NOMO-1 treated with DMSO at 0.1 percent for 48 hours (cell line): Measurements from ENCODE around the gene ATAD3B.
A peak's percentile ranks its signal among the peaks of the same experiment; 100 is the strongest.
"Not testable (repeated sequence)": the region's sequence is repeated elsewhere in the genome, so short reads cannot be mapped to it uniquely, and the experiment has no call there.

ENCODE experiments used
- DNase-seq: peaks from one replicate; lab custom pipeline; 2025; ENCODE audit not compliant: unreplicated experiment; lab: John Stamatoyannopoulos, UW

Gene ATAD3B

GRCh38 chr1:1450616-1451015 lies 20.9 kb upstream of the ATAD3B start:
- not testable (repeated sequence) for DNase-seq

- no peak for DNase-seq
Observed at GRCh38 chr1:1451696-1452364, 19.7 kb upstream of the ATAD3B start.

GRCh38 chr1:1452365-1452739 lies 19.2 kb upstream of the ATAD3B start:
- not testable (repeated sequence) for DNase-seq

- no peak for DNase-seq
Observed at GRCh38 chr1:1452882-1453281, 18.7 kb upstream of the ATAD3B start.

- not testable (repeated sequence) for DNase-seq
Observed at GRCh38 chr1:1454286-1455056, 17.1 kb upstream of the ATAD3B start.

- DNase-seq, result no peak
Observed at GRCh38 chr1:1455366-1455884, 16.1 kb upstream of the ATAD3B start.

GRCh38 chr1:1455934-1456333 lies 15.6 kb upstream of the ATAD3B start:
- DNase-seq, result not testable (repeated sequence)

GRCh38 chr1:1456683-1457255 lies 14.8 kb upstream of the ATAD3B start:
- not testable (repeated sequence) for DNase-seq

GRCh38 chr1:1459156-1459555 lies 12.4 kb upstream of the ATAD3B start:
- not testable (repeated sequence) for DNase-seq

- not testable (repeated sequence) for DNase-seq
Observed at GRCh38 chr1:1459711-1460110, 11.9 kb upstream of the ATAD3B start.

- no peak for DNase-seq
Observed at GRCh38 chr1:1460540-1461130, 10.9 kb upstream of the ATAD3B start.

GRCh38 chr1:1461721-1462317 lies 9.7 kb upstream of the ATAD3B start:
- DNase-seq, result no peak

- no peak for DNase-seq
Observed at GRCh38 chr1:1462318-1462966, 9.1 kb upstream of the ATAD3B start.

GRCh38 chr1:1463312-1463711 lies 8.3 kb upstream of the ATAD3B start:
- DNase-seq, result no peak

GRCh38 chr1:1468196-1468985 lies 3.2 kb upstream of the ATAD3B start:
- not testable (repeated sequence) for DNase-seq

- DNase-seq, result peak; percentile 19
Observed at GRCh38 chr1:1470626-1471388, 758 bp upstream of the ATAD3B start.

- not testable (repeated sequence) for DNase-seq
Observed at GRCh38 chr1:1472053-1472876, 700 bp downstream of the ATAD3B start.

GRCh38 chr1:1476011-1476410 lies 4.4 kb downstream of the ATAD3B start:
- DNase-seq, result not testable (repeated sequence)
